Measurements from ENCODE around the gene MROH2A.
"Not testable (repeated sequence)": the region's sequence is repeated elsewhere in the genome, so short reads cannot be mapped to it uniquely, and the experiment has no call there.

Gene MROH2A, protein sequence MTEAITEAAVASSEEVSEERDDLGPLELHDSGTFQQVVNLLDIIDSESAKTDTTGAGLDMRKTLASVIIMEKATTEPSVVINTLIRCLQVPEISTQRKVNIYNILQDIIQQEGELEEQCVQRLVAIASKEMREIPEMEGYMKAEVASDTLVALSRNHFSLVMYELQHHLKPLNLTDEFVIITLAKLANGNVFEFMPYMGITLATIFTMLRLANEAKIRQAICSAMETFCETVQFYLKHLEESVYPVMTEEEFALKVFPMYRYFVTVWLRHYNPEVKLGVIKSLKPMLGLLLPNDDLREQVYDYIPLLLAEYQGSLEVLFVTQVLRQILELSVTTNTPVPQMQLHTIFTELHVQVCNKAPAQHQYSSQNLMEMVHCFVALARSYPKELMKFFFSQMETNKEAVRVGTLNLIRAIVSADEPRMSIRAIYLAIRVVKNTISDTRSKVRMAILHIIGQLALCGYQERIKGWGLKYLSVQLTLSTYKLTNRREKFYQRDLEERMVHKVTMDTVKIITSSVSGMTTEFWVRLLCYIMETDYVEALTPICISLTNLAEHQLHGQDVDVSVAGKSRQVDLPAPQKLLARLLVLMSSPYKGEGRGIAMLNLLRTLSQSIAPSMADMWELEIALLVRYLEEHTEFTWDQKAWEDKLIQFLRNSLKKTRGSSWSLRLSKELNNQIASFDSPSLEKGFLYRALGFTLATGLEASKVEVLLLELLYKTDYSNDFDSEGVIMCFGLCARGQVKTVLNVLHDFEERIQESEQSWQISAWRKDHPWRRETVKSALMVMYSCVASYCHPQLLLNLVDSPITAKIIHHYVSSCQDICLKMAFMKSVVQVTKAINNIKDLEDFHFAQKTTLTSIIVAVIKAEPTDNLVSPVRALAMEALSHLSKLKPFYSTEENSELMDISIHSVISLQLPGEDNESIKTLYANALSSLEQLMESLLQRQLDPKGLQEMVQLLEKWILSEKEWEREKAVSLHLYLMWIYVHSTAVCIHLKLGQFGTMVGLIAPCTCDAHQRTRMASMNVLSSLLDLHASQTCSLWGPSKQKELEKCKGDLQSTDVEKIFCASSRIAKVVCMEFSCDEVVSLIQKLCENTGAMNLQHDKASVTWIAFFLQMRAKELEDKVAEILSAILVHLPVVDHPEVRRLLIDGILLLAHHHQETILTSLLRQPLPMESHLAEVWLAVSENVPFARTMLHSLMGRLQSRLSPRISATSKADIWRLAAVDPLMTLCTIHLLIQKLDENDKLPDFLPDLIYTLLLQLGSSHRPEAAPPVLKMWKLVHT (N-terminal part only)

GRCh38 chr2:233778030-233778429 is at the start of gene MROH2A:
Gene MROH2A (plus strand): TSS chr2:233778330. CDS start chr2:233779359, 1,029 bp downstream.
- DNase-seq (ENCODE audit: low read depth in 2 of 2): no peak

GRCh38 chr2:233728723-233729301 is 49.3 kb upstream of the MROH2A start, which contains the start of gene UGT1A3:
Gene UGT1A3 (plus strand): TSS chr2:233729042. CDS start chr2:233729127, 85 bp downstream.
- no peak for DNase-seq (ENCODE audit: low read depth in 2 of 2)

DNA sequence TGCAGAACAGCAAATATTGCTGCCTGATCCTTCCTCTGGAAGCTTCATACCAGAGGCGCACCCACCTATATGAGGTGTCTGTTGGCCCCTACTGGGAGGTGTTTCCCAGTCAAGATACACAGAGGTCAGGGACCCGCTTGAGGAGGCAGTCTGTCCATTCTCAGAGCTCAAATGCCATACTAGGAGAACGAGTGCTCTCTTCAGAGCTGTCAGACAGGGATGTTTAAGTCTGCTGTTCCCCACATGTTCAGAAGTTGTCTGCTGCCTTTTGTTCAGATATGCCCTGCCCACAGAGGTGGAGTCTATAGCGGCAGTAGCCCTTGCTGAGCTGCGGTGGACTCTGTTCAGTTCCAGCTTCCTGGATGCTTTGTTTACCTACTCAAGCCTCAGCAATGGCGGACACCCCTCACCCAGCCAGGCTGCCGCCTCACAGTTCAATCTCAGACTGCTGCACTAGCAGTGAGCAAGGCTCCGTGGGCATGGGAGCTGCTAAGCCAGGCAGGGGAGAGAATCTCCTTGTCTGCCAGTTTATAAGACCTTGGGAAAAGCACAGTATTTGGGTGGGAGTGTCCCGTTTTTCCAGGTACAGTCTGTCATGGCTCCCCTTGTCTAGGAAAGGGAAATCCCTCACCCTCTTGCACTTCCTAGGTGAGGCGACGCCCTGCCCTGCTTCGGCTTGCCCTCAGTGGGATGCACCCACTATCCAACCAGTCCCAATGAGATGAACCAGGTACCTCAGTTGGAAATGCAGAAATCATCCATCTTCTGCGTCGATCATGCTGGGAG is 41.1 kb upstream of the MROH2A start:
- not testable (repeated sequence) for DNase-seq (ENCODE audit: low read depth in 2 of 2)

DNA sequence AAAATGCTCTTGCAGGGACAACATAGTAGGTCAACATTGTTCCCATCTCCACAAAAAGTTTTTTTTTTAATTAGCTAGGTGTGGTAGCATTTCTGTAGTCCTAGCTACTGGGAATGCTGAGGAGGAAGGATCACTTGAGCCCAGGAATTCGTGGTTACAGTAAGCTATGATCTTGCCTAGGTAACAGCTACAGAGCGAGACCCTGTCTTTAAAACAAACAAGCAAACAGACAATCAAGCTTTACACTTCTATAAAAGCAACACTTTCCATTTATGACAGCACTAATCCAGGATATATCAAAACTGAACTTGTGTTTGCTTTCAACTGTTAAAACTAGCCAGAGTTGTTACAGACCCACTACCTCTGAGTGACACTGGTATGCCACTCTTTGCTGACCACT is 37.3 kb upstream of the MROH2A start:
- no peak for DNase-seq (ENCODE audit: low read depth in 2 of 2)

GRCh38 chr2:233743464-233744259 is 34.5 kb upstream of the MROH2A start:
- no peak for DNase-seq (ENCODE audit: low read depth in 2 of 2)

DNA sequence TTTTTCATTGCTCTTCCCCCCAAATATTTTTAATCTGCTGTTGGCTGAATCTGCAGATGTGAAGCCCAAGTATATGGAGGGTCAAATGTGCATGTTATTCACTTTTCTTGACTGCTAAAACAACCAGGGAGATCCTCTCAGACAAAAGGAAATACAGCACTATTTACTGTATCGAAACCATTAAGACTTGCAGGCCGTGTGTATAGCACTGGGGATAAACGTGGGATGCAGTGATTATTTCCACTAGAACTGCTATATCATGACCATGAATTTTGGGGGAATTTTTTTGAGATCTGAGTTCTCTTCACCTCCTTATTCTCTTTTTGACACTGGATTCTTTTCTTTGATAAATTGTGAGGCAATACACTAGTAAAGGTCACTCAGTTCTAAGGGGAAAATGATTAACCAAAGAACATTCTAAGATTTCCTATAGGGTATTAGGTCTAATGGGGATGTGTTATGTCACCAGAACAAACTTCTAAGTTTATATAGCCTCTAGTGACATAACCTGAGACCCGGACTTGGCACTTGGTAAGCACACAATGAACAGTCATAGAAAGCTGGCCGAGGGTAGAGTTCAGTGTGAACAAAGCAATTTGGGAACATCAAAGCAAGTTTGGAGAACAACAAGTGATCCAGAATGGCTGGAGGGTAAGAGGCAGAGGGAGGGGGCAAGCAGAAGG is 32.9 kb upstream of the MROH2A start:
- DNase-seq (ENCODE audit: low read depth in 2 of 2): no peak

DNA sequence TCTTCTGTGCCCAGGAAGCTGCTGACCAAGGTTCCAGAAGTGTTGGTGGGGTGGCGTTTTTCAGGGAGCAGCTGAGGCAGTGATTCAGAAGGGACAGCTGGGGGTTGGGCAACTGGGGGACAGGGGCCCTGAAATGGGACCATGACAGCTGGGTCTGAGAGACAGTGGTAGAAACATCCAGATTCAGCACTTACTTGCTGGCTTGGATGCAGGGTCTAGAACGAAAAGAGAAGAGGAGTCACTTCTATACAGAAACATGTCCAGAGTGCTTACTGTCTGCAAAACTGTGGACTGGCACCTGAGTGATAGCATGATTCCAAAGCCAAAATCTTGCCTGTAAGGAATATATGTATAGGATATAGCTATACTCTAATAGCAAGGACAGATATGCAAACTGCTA is 32.3 kb upstream of the MROH2A start:
- not testable (repeated sequence) for DNase-seq (ENCODE audit: low read depth in 2 of 2)

DNA sequence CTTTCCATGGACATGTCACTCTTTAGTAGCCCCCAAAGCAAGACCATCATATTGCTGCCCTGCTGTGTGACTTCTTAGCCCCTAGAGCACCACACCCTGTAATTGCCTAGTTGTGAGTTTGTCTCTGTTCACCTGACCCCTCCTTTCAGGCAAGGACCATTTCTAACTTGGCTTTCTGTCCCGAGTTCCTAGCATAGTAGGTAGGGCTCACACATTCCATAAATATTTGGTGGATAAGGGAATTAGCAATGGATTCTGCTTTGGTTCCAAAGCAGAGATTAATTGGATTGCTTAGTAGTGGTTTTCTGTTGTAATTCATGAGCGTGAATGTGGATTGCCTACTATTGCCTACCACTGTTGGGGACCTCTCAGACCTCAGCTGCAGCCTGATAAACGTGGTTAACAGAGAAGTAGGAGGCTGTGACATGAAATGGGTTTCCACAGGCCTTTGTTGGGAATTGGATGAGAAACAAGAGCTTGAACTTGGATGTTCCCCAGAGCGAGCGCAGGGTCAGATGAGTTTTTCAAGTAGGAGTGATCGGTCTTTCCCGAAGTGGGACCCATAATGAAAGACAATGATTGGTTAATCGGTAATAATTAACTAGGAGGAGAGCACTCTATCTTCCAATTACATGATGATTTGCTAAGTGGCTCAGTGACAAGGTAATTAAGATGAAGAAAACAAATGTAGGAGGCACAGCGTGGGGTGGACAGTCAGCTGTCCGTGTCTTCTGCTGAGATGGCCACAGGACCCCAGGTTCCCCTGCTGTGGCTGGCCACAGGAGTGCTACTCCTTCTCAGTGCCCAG is 31.5 kb upstream of the MROH2A start:
- DNase-seq (ENCODE audit: low read depth in 2 of 2): no peak

- no peak for DNase-seq (ENCODE audit: low read depth in 2 of 2)
Measured at GRCh38 chr2:233747283-233747544, 30.9 kb upstream of the MROH2A start.

DNA sequence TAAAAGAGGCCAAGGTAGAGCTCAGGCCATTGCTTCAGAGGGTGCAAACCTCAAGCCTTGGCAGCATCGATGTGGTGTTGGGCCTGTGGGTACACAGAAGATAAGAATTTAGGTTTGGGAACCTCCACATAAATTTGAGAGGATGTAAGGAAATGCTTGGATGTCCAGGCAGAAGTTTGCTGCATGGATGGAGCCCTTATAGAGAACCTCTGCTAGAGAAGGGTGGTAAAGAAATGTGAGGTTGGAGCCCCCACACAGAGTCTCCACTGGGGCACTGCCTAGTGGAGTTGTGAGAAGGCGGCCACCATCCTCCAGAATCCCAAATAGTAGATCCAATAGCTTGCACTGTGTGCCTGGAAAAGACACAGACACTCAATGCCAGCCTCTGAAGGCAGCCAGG is 27.4 kb upstream of the MROH2A start:
- DNase-seq (ENCODE audit: low read depth in 2 of 2): not testable (repeated sequence)

GRCh38 chr2:233751212-233752009 is 26.7 kb upstream of the MROH2A start:
- not testable (repeated sequence) for DNase-seq (ENCODE audit: low read depth in 2 of 2)

GRCh38 chr2:233754872-233755611 is 23.1 kb upstream of the MROH2A start:
- no peak for DNase-seq (ENCODE audit: low read depth in 2 of 2)

DNA sequence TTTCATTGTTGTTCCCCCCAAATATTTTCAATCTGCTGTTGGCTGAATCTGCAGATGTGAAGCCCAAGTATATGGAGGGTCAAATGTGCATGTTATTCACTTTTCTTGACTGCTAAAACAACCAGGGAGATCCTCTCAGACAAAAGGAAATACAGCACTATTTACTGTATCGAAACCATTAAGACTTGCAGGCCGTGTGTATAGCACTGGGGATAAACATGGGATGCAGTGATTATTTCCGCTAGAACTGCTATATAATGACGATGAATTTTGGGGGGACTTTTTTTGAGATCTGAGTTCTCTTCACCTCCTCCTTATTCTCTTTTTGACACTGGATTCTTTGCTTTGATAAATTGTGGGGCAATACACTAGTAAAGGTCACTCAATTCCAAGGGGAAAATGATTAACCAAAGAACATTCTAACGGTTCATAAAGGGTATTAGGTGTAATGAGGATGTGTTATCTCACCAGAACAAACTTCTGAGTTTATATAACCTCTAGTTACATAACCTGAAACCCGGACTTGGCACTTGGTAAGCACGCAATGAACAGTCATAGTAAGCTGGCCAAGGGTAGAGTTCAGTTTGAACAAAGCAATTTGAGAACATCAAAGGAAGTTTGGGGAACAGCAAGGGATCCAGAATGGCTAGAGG is 21.6 kb upstream of the MROH2A start:
- no peak for DNase-seq (ENCODE audit: low read depth in 2 of 2)

DNA sequence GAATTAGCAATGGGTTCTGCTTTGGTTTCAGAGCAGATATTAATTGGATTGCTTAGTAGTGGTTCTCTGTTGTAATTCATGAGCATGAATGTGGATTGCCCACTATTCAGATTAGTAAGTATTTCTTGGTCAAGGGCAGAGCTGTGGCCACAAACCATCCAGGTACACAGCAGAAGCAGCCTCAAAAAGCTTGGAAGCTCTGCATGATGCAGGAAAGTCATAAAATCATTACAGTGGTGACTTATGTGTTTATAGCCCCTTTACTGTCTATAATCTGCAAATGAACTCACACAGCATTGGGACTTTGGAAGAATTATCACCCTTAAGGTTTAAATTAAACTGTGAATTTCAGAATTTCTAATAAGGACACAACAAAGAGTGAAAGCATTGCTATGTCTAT is 20.0 kb upstream of the MROH2A start:
- DNase-seq (ENCODE audit: low read depth in 2 of 2): no peak

- DNase-seq (ENCODE audit: low read depth in 2 of 2): no peak
Measured at GRCh38 chr2:233758849-233759248, 19.3 kb upstream of the MROH2A start.

DNA sequence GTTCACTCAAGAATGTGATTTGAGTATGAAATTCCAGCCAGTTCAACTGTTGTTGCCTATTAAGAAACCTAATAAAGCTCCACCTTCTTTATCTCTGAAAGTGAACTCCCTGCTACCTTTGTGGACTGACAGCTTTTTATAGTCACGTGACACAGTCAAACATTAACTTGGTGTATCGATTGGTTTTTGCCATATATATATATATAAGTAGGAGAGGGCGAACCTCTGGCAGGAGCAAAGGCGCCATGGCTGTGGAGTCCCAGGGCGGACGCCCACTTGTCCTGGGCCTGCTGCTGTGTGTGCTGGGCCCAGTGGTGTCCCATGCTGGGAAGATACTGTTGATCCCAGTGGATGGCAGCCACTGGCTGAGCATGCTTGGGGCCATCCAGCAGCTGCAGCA is 18.1 kb upstream of the MROH2A start, which contains the start of gene UGT1A1:
Gene UGT1A1 (plus strand): TSS at position 228 of the 400 bp plus-strand sequence. CDS start 18 bp downstream, at position 246.
- DNase-seq (ENCODE audit: low read depth in 2 of 2): no peak

All from stimulated activated CD8-positive, alpha-beta memory T cell treated with anti-CD3 and anti-CD28 coated beads, Interleukin-7, amount 100 ng/mL, for 4 hours (primary cell).